GM19023 (cell line): ENCODE results near the gene MPP7.
"Not testable (repeated sequence)": the region's sequence is repeated elsewhere in the genome, so short reads cannot be mapped to it uniquely, and the experiment has no call there.

Source experiments
- ATAC-seq: cut with Tn5 transposase; IDR thresholded peaks from one replicate; pipeline ENCODE4 v1.9.1; 2021; ENCODE audit warnings: mild to moderate bottlenecking, moderate library complexity; ENCODE audit not compliant: unreplicated experiment

The MPP7 gene

GRCh38 chr10:28302638-28303488 is at the start of gene MPP7:
Gene MPP7, minus strand, starts transcription at chr10:28303064. Its CDS starts 64,460 bp downstream, at chr10:28238604.
- ATAC-seq: peak; percentile 99

- no peak for ATAC-seq
These were observed 47.0 kb upstream of the MPP7 start for GRCh38 chr10:28349892-28350291.

- no peak for ATAC-seq
These were observed 41.4 kb upstream of the MPP7 start for GRCh38 chr10:28343987-28344895.

- ATAC-seq: no peak
These were observed 40.4 kb upstream of the MPP7 start for GRCh38 chr10:28343252-28343651.

GRCh38 chr10:28341679-28342078 is 38.8 kb upstream of the MPP7 start:
- ATAC-seq: not testable (repeated sequence)

GRCh38 chr10:28332726-28333125 is 29.9 kb upstream of the MPP7 start:
- ATAC-seq: no peak

- ATAC-seq: no peak
These were observed 29.0 kb upstream of the MPP7 start for GRCh38 chr10:28331841-28332240.

- no peak for ATAC-seq
These were observed 28.2 kb upstream of the MPP7 start for GRCh38 chr10:28331066-28331465.

- no peak for ATAC-seq
These were observed 25.5 kb upstream of the MPP7 start for GRCh38 chr10:28328346-28328745.

GRCh38 chr10:28327491-28327880 is 24.6 kb upstream of the MPP7 start:
- ATAC-seq: no peak

GRCh38 chr10:28326516-28327490 is 23.9 kb upstream of the MPP7 start:
- no peak for ATAC-seq

- ATAC-seq: no peak
These were observed 17.9 kb upstream of the MPP7 start for GRCh38 chr10:28320799-28321198.

- no peak for ATAC-seq
These were observed 17.2 kb upstream of the MPP7 start for GRCh38 chr10:28320090-28320489.

- not testable (repeated sequence) for ATAC-seq
These were observed 16.2 kb upstream of the MPP7 start for GRCh38 chr10:28319061-28319460.

- ATAC-seq: no peak
These were observed 15.8 kb upstream of the MPP7 start for GRCh38 chr10:28318626-28319025.

GRCh38 chr10:28317760-28318159 is 14.9 kb upstream of the MPP7 start:
- ATAC-seq: no peak

- no peak for ATAC-seq
These were observed 13.8 kb upstream of the MPP7 start for GRCh38 chr10:28316696-28317095.

- ATAC-seq: no peak
These were observed 12.3 kb upstream of the MPP7 start for GRCh38 chr10:28315140-28315539.

GRCh38 chr10:28314211-28314610 is 11.3 kb upstream of the MPP7 start:
- ATAC-seq: no peak

GRCh38 chr10:28312572-28312971 is 9.7 kb upstream of the MPP7 start:
- no peak for ATAC-seq

- ATAC-seq: no peak
These were observed 8.2 kb upstream of the MPP7 start for GRCh38 chr10:28311104-28311503.
